ENCODE results near the gene MRPS23. TPM values are rescaled to one million over a fixed set of nuclear protein-coding genes. Genes with fewer than 3 reads are reported as not detected.

The MRPS23 gene
- total and polyA plus RNA-seq, 12 donors, result 8.5 to 90.6 (median 36.6) TPM

- intact Hi-C loops (cut with DNase I), result no loop called here
- H3K27me3 ChIP-seq, result no peaks in the 10 kb centered on the region
- no peaks in the 10 kb centered on the region for H3K9me3 ChIP-seq (replicated peaks in 1 of 3)
- WGBS, 4 donors, result 89 to 96% (median 91%) methylated on average over 3 to 4 of the region's 4 CpGs
- H3K27ac ChIP-seq, result no peak overlapping the region
- no peak overlapping the region for H3K4me3 ChIP-seq
- H3K36me3 ChIP-seq (replicated peaks in 1 of 2), result no peaks in the 10 kb centered on the region
- DNase-seq, result no peak
- TF ChIP-seq POLR2A (IDR thresholded peaks at IDR 0.05), result no peak
- TF ChIP-seq CTCF (IDR thresholded peaks at IDR 0.05), result no peak
- H3K4me1 ChIP-seq (replicated peaks in 1 of 2), result no peaks in the 10 kb centered on the region
These were observed 32.5 kb downstream of the MRPS23 start for GRCh38 chr17:57817299-57817698.

- H3K27me3 ChIP-seq, result no peaks in the 10 kb centered on the region
- no peaks in the 10 kb centered on the region for H3K36me3 ChIP-seq (replicated peaks in 1 of 2)
- H3K4me1 ChIP-seq (replicated peaks in 1 of 2), result peaks cover 0 to 14% of the 10 kb centered on the region in 2 donors
- no peaks in the 10 kb centered on the region for H3K9me3 ChIP-seq (replicated peaks in 1 of 3)
- intact Hi-C loops (cut with DNase I), result no loop called here
- no peak overlapping the region for H3K4me3 ChIP-seq
- H3K27ac ChIP-seq, result no peak overlapping the region
- WGBS, 4 donors, result 63 to 100% (median 88%) methylated on average over 1 of the region's 1 CpG
- TF ChIP-seq CTCF (IDR thresholded peaks at IDR 0.05), result no peak
- no peak for TF ChIP-seq POLR2A (IDR thresholded peaks at IDR 0.05)
- DNase-seq, result no peak
These were observed 35.4 kb downstream of the MRPS23 start for GRCh38 chr17:57814421-57814820.

- TF ChIP-seq POLR2A (IDR thresholded peaks at IDR 0.05), result no peak
- no peak for TF ChIP-seq CTCF (IDR thresholded peaks at IDR 0.05)
- Histone ChIP-seq H3K27ac (peak overlapping the region in 2 of 5 donors; percentile 68 to 69), H3K4me3 (no peak overlapping the region), H3K9me3 (replicated peaks in 1 of 3) (no peaks in the 10 kb centered on the region), H3K27me3 (no peaks in the 10 kb centered on the region), H3K4me1 (replicated peaks in 1 of 2) (peaks cover 0 to 14% of the 10 kb centered on the region in 2 donors), H3K36me3 (replicated peaks in 1 of 2) (no peaks in the 10 kb centered on the region)
- intact Hi-C loops (cut with DNase I), result no loop called here
- no peak for DNase-seq
- WGBS, 4 donors, result 54 to 68% (median 58%) methylated on average over 8 of the region's 8 CpGs
These were observed 38.1 kb downstream of the MRPS23 start for GRCh38 chr17:57811638-57812280.

GRCh38 chr17:57810721-57811637 lies 38.9 kb downstream of the MRPS23 start:
- no peaks in the 10 kb centered on the region for H3K9me3 ChIP-seq (replicated peaks in 1 of 3)
- H3K27me3 ChIP-seq, result no peaks in the 10 kb centered on the region
- WGBS, 4 donors, result 40 to 44% (median 41%) methylated on average over 16 to 31 of the region's 31 CpGs
- H3K36me3 ChIP-seq (replicated peaks in 1 of 2), result no peaks in the 10 kb centered on the region
- H3K4me3 ChIP-seq, result peak overlapping the region in 1 of 4 donors; percentile 5
- peaks cover 0 to 14% of the 10 kb centered on the region in 2 donors for H3K4me1 ChIP-seq (replicated peaks in 1 of 2)
- TF ChIP-seq CTCF (IDR thresholded peaks at IDR 0.05) (no peak), POLR2A (IDR thresholded peaks at IDR 0.05) (no peak)
- H3K27ac ChIP-seq, result peak overlapping the region in 2 of 5 donors; percentile 68 to 69
- DNase-seq, result peak in 6 of 7 donors; percentile 16 to 70 (median 44)
- intact Hi-C loops (cut with DNase I), result no loop called here
